LNCAP (cell line): ENCODE data around the gene TCEAL4.

ENCODE experiments used
- CTCF ChIP-seq: fragments of 450-650 bp; IDR thresholded peaks from 2 replicates; pipeline ENCODE4 v1.5.1; 2017; ENCODE audit warnings: mild to moderate bottlenecking

TCEAL4 gene

GRCh38 chrX:103565197-103565596 lies 20.1 kb upstream of the TCEAL4 start:
- no peak for TF ChIP-seq CTCF

GRCh38 chrX:103565752-103566151 lies 19.6 kb upstream of the TCEAL4 start:
- no peak for TF ChIP-seq CTCF

- no peak for TF ChIP-seq CTCF
Observed at GRCh38 chrX:103571121-103571520, 14.2 kb upstream of the TCEAL4 start.

- TF ChIP-seq CTCF = no peak
Observed at GRCh38 chrX:103571726-103572125, 13.6 kb upstream of the TCEAL4 start.

GRCh38 chrX:103573202-103573601 lies 12.1 kb upstream of the TCEAL4 start:
- no peak for TF ChIP-seq CTCF

GRCh38 chrX:103584596-103584995 lies 719 bp upstream of the TCEAL4 start:
- no peak for TF ChIP-seq CTCF

GRCh38 chrX:103586314-103586646 lies 965 bp downstream of the TCEAL4 start:
- TF ChIP-seq CTCF = no peak

GRCh38 chrX:103586659-103587058 lies 1.3 kb downstream of the TCEAL4 start:
- TF ChIP-seq CTCF = no peak
